Measurements from ENCODE around the gene ING4.
A peak's percentile ranks its signal among the peaks of the same experiment; 100 is the strongest.

Gene ING4

GRCh38 chr12:6691473-6691872 is 28.6 kb upstream of the ING4 start:
- TF ChIP-seq, protein P1, sequence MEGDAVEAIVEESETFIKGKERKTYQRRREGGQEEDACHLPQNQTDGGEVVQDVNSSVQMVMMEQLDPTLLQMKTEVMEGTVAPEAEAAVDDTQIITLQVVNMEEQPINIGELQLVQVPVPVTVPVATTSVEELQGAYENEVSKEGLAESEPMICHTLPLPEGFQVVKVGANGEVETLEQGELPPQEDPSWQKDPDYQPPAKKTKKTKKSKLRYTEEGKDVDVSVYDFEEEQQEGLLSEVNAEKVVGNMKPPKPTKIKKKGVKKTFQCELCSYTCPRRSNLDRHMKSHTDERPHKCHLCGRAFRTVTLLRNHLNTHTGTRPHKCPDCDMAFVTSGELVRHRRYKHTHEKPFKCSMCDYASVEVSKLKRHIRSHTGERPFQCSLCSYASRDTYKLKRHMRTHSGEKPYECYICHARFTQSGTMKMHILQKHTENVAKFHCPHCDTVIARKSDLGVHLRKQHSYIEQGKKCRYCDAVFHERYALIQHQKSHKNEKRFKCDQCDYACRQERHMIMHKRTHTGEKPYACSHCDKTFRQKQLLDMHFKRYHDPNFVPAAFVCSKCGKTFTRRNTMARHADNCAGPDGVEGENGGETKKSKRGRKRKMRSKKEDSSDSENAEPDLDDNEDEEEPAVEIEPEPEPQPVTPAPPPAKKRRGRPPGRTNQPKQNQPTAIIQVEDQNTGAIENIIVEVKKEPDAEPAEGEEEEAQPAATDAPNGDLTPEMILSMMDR (IDR thresholded peaks at IDR 0.05; ENCODE audit: insufficient read depth, low read length): no peak
- H3K4me3 ChIP-seq (replicated peaks; ENCODE audit: insufficient read depth, low read length): no peak overlapping the region
- H3K27me3 ChIP-seq (ENCODE audit: insufficient read depth, poor library complexity, severe bottlenecking): no peaks in the 10 kb centered on the region
- peak in 1 of 2 experiments; percentile 30 for DNase-seq (ENCODE audit: low read depth in 1 of 2, low spot score in 1 of 2)
- no peak overlapping the region for H3K27ac ChIP-seq (replicated peaks)

GRCh38 chr12:6688999-6689882 is 26.3 kb upstream of the ING4 start, which contains the start of gene ZNF384:
TSS of gene ZNF384 (minus strand) at chr12:6689375. CDS start at chr12:6679520, 9,855 bp downstream.
- peak within 1 kb of the TSS; percentile 70 for H3K4me3 ChIP-seq (replicated peaks; ENCODE audit: insufficient read depth, low read length)

DNA sequence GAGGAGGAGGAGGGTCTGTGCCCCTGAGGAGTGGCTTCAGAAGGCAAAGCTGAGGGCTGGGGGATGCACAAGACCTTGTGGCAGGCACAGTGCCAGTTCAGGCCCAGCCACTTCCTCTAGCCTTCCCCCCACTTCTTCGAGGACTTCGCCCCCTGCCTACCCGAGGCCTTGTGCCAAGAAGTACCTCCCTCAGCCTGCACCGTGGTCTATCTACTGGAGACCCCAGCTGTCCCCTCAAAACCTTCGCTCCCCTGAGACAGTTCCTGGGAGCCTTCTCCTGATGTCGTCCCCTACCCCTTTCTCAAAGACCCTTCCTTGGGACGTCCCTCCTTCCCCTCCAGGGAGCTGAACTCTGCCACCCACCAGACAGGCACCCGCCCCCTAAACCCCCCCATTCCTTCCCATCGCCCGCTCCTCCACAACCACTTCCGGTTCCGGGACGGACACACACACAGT is 25.7 kb upstream of the ING4 start:
- DNase-seq (ENCODE audit: low read depth in 1 of 2, low spot score in 1 of 2): peak in 1 of 2 experiments; percentile 58
- TF ChIP-seq POLR2AphosphoS5 (IDR thresholded peaks at IDR 0.05; ENCODE audit: low read depth) (no peak), SPI1 (IDR thresholded peaks at IDR 0.05; ENCODE audit: borderline replicate concordance, low read depth) (peak; percentile 38; the same call in 1 of the 2 replicates), GABPA (IDR thresholded peaks at IDR 0.05; ENCODE audit: low read depth) (peak; percentile 75; the same call in 1 of the 2 replicates), REST (IDR thresholded peaks at IDR 0.05; ENCODE audit: insufficient replicate concordance, low read depth) (no peak)
- TF ChIP-seq, protein P1 (IDR thresholded peaks at IDR 0.05; ENCODE audit: insufficient read depth, low read length): no peak
- Histone ChIP-seq H3K4me3 (replicated peaks; ENCODE audit: insufficient read depth, low read length) (peak overlapping the region; percentile 70), H3K27ac (replicated peaks) (peak overlapping the region; percentile 97), H3K27me3 (ENCODE audit: insufficient read depth, poor library complexity, severe bottlenecking) (no peaks in the 10 kb centered on the region)

More at GRCh38 chr12:6688999-6689882, 26.3 kb upstream of the ING4 start, which contains the start of gene ZNF384:
- TF ChIP-seq, protein P1 (IDR thresholded peaks at IDR 0.05; ENCODE audit: insufficient read depth, low read length): no peak
- TF ChIP-seq SPI1 (IDR thresholded peaks at IDR 0.05; ENCODE audit: borderline replicate concordance, low read depth) (peak; percentile 70; the same call in 1 of the 2 replicates), GABPA (IDR thresholded peaks at IDR 0.05; ENCODE audit: low read depth) (peak; percentile 97), POLR2AphosphoS5 (IDR thresholded peaks at IDR 0.05; ENCODE audit: low read depth) (peak; percentile 66), REST (IDR thresholded peaks at IDR 0.05; ENCODE audit: insufficient replicate concordance, low read depth) (peak; percentile 25)
- no peaks in the 10 kb centered on the region for H3K27me3 ChIP-seq (ENCODE audit: insufficient read depth, poor library complexity, severe bottlenecking)
- H3K27ac ChIP-seq (replicated peaks): peak within 1 kb of the TSS; percentile 97
- DNase-seq (ENCODE audit: low read depth in 1 of 2, low spot score in 1 of 2): peak; percentile 98 to 99

Measured in HL-60 (cell line).